Measurements from ENCODE around the gene MGMT. TPM values are rescaled to one million over a fixed set of nuclear protein-coding genes. Genes with fewer than 3 reads are reported as not detected.

The MGMT gene
- total RNA-seq, 1 experiment from 2014 or later, result 11.5 TPM

GRCh38 chr10:129765664-129766550 lies 298.9 kb downstream of the MGMT start:
- DNase-seq (ENCODE audit: extremely low read depth, low read depth), result no peak

GRCh38 chr10:129766611-129767550 lies 299.8 kb downstream of the MGMT start:
- no peak for DNase-seq (ENCODE audit: extremely low read depth, low read depth)

- DNase-seq (ENCODE audit: extremely low read depth, low read depth), result no peak
Observed at GRCh38 chr10:129767751-129768150, 300.7 kb downstream of the MGMT start.

- no peak for DNase-seq (ENCODE audit: extremely low read depth, low read depth)
Observed at GRCh38 chr10:129768437-129769355, 301.7 kb downstream of the MGMT start.

- no peak for DNase-seq (ENCODE audit: extremely low read depth, low read depth)
Observed at GRCh38 chr10:129769381-129770116, 302.5 kb downstream of the MGMT start.

- DNase-seq (ENCODE audit: extremely low read depth, low read depth), result no peak
Observed at GRCh38 chr10:129770286-129770685, 303.2 kb downstream of the MGMT start.

- DNase-seq (ENCODE audit: extremely low read depth, low read depth), result no peak
Observed at GRCh38 chr10:129771024-129771423, 304.0 kb downstream of the MGMT start.

GRCh38 chr10:129771576-129771975 lies 304.5 kb downstream of the MGMT start:
- no peak for DNase-seq (ENCODE audit: extremely low read depth, low read depth)

- no peak for DNase-seq (ENCODE audit: extremely low read depth, low read depth)
Observed at GRCh38 chr10:129771991-129772431, 305.0 kb downstream of the MGMT start.

- no peak for DNase-seq (ENCODE audit: extremely low read depth, low read depth)
Observed at GRCh38 chr10:129772468-129773358, 305.7 kb downstream of the MGMT start.

GRCh38 chr10:129773359-129773990 lies 306.4 kb downstream of the MGMT start:
- DNase-seq (ENCODE audit: extremely low read depth, low read depth), result no peak

- no peak for DNase-seq (ENCODE audit: extremely low read depth, low read depth)
Observed at GRCh38 chr10:129774082-129774735, 307.2 kb downstream of the MGMT start.

GRCh38 chr10:129774736-129775401 lies 307.8 kb downstream of the MGMT start:
- DNase-seq (ENCODE audit: extremely low read depth, low read depth), result no peak

GRCh38 chr10:129775681-129776080 lies 308.6 kb downstream of the MGMT start:
- DNase-seq (ENCODE audit: extremely low read depth, low read depth), result no peak

- DNase-seq (ENCODE audit: extremely low read depth, low read depth), result no peak
Observed at GRCh38 chr10:129777687-129778086, 310.6 kb downstream of the MGMT start.

- DNase-seq (ENCODE audit: extremely low read depth, low read depth), result no peak
Observed at GRCh38 chr10:129778571-129778970, 311.5 kb downstream of the MGMT start.

All from NCI-H460 (cell line).